H1 (cell line): ENCODE measurements around the gene PSMG2. TPM values are rescaled to one million over a fixed set of nuclear protein-coding genes. Genes with fewer than 3 reads are reported as not detected.

Experiments used
- CTCF ChIA-PET: fragments of 300-600 bp; sonication (Branson Sonifier 250); formaldehyde crosslinking; loops from one replicate; lab custom pipeline; 2021; ENCODE audit not compliant: partially characterized antibody; lab: Charles Lee
- POLR2A ChIA-PET: fragments of 300-600 bp; sonication (Branson Sonifier 250); formaldehyde crosslinking; loops from one replicate; lab custom pipeline; 2021; ENCODE audit warnings: inconsistent platforms; ENCODE audit not compliant: partially characterized antibody; lab: Charles Lee
- DNase-seq, 2 experiments: peaks; one replicate each; pipeline versions ENCODE4 v3.0.0 to v3.0.0-alpha.2; 2010 to 2022; ENCODE audit warnings: low spot score in 2 of 2, low read depth in 1 of 2, mixed read lengths in 1 of 2
- FAIRE-seq: peaks from 2 replicates; lab custom pipeline; 2011; peaks lifted over from hg19 to GRCh38; lab: Jason Lieb, UNC
- H2AFZ ChIP-seq: 2 replicates; pipeline ENCODE4 v1.8.1; 2012; ENCODE audit warnings: low read length, inconsistent platforms
- H2AK5ac ChIP-seq: 2 replicates; pipeline ENCODE4 v1.6.1; 2013; ENCODE audit warnings: low read depth, low read length
- H2BK120ac ChIP-seq: replicated peaks from 2 replicates; pipeline ENCODE3; 2013; ENCODE audit warnings: low read depth, low read length, inconsistent platforms
- H2BK12ac ChIP-seq: 2 replicates; pipeline ENCODE4 v1.6.1; 2013; ENCODE audit warnings: low read depth, low read length
- H2BK15ac ChIP-seq: 2 replicates; pipeline ENCODE4 v1.6.1; 2013; ENCODE audit warnings: low read length
- H2BK20ac ChIP-seq: 2 replicates; pipeline ENCODE4 v1.6.1; 2013; ENCODE audit warnings: low read length
- H2BK5ac ChIP-seq: 2 replicates; pipeline ENCODE4 v1.6.1; 2013; ENCODE audit warnings: low read depth, low read length
- H3K14ac ChIP-seq: 2 replicates; pipeline ENCODE4 v1.6.1; 2013; ENCODE audit warnings: inconsistent platforms; ENCODE audit not compliant: insufficient read length
- H3K18ac ChIP-seq: 2 replicates; pipeline ENCODE4 v1.6.1; 2013; ENCODE audit warnings: low read length; ENCODE audit errors: extremely low read depth
- H3K23ac ChIP-seq: 2 replicates; pipeline ENCODE4 v1.6.1; 2013; ENCODE audit warnings: inconsistent platforms; ENCODE audit not compliant: insufficient read length
- H3K23me2 ChIP-seq: 2 replicates; pipeline ENCODE4 v1.6.1; 2013; ENCODE audit warnings: low read depth, low read length
- H3K27ac ChIP-seq: 2 replicates; pipeline ENCODE4 v1.6.1; 2011; ENCODE audit warnings: low read depth, low read length, inconsistent platforms
- H3K27me3 ChIP-seq, 4 experiments: replicated peaks in 1 of 4; 1 replicate in 1 of 4; 2 replicates in 3 of 4; pipeline versions ENCODE4 v1.6.1 to v1.8.1; 2011 to 2013; ENCODE audit warnings: low read length in 3 of 4, mild to moderate bottlenecking in 3 of 4, inconsistent platforms in 2 of 4, mixed read lengths in 2 of 4, moderate library complexity in 1 of 4; ENCODE audit not compliant: control insufficient read depth in 3 of 4, insufficient read depth in 3 of 4; ENCODE audit errors: extremely low read depth in 1 of 4
- H3K36me3 ChIP-seq, 4 experiments: 2 replicates each; pipeline versions ENCODE4 v1.6.1 to v1.8.1; 2011 to 2013; ENCODE audit warnings: mild to moderate bottlenecking in 4 of 4, low read length in 3 of 4, moderate library complexity in 2 of 4, control low read depth in 1 of 4, inconsistent platforms in 1 of 4; ENCODE audit not compliant: insufficient read depth in 4 of 4, control insufficient read depth in 2 of 4
- H3K4ac ChIP-seq: replicated peaks from 2 replicates; pipeline ENCODE3; 2013; ENCODE audit warnings: low read length, low read depth, mixed read lengths, inconsistent platforms; ENCODE audit not compliant: insufficient read length
- H3K4me1 ChIP-seq, 4 experiments: replicated peaks in 1 of 4; 1 replicate in 1 of 4; 2 replicates in 3 of 4; pipeline versions ENCODE4 v1.6.1 to v1.8.1; 2011 to 2013; ENCODE audit warnings: low read length in 3 of 4, inconsistent platforms in 2 of 4, mixed read lengths in 1 of 4; ENCODE audit not compliant: insufficient read depth in 4 of 4, control insufficient read depth in 3 of 4
- H3K4me2 ChIP-seq, 2 experiments: 2 replicates each; pipeline versions ENCODE4 v1.6.1 to v1.8.1; 2011 to 2013; ENCODE audit warnings: low read depth in 2 of 2, low read length in 2 of 2, control low read depth in 1 of 2, inconsistent platforms in 1 of 2, mild to moderate bottlenecking in 1 of 2; ENCODE audit not compliant: insufficient read depth in 1 of 2
- H3K4me3 ChIP-seq, 4 experiments: fragments of 200-600, 300-600 bp in 1 of 4; sonication (generic), shearing (Covaris generic), sonication (Bioruptor Twin) in 1 of 4; 2 replicates each; pipeline versions ENCODE4 v1.5.1 to v1.8.1; 2011 to 2016; ENCODE audit warnings: low read length in 4 of 4, low read depth in 3 of 4, control low read depth in 2 of 4, inconsistent platforms in 2 of 4, mild to moderate bottlenecking in 2 of 4, mixed read lengths in 1 of 4, moderate library complexity in 1 of 4; ENCODE audit not compliant: insufficient read depth in 2 of 4; ENCODE audit errors: extremely low read depth in 1 of 4
- H3K56ac ChIP-seq: replicated peaks from 2 replicates; pipeline ENCODE3; 2013; ENCODE audit warnings: low read depth, mild to moderate bottlenecking, mixed read lengths, low read length, inconsistent platforms; ENCODE audit not compliant: insufficient read length
- H3K79me1 ChIP-seq: 2 replicates; pipeline ENCODE4 v1.6.1; 2013; ENCODE audit warnings: low read depth, low read length, control low read depth
- H3K79me2 ChIP-seq, 2 experiments: 2 replicates each; pipeline versions ENCODE4 v1.6.1 to v1.8.1; 2012 to 2013; ENCODE audit warnings: low read length in 2 of 2, mild to moderate bottlenecking in 2 of 2, inconsistent platforms in 1 of 2; ENCODE audit not compliant: insufficient read depth in 2 of 2, control insufficient read depth in 1 of 2
- H3K9ac ChIP-seq, 4 experiments: replicated peaks in 1 of 4; 1 replicate in 1 of 4; 2 replicates in 3 of 4; pipeline versions ENCODE4 v1.6.1 to v1.8.1; 2011 to 2013; ENCODE audit warnings: low read depth in 3 of 4, low read length in 3 of 4, control low read depth in 2 of 4, mild to moderate bottlenecking in 2 of 4, moderate library complexity in 2 of 4, inconsistent platforms in 1 of 4; ENCODE audit errors: extremely low read depth in 1 of 4
- H3K9me3 ChIP-seq, 2 experiments: 2 replicates each; pipeline versions ENCODE4 v1.6.1 to v1.8.1; 2012 to 2013; ENCODE audit warnings: mild to moderate bottlenecking in 2 of 2, moderate library complexity in 2 of 2, control low read depth in 1 of 2, inconsistent platforms in 1 of 2, low read depth in 1 of 2, low read length in 1 of 2, mixed read lengths in 1 of 2; ENCODE audit not compliant: insufficient read depth in 2 of 2
- H4K20me1 ChIP-seq, 2 experiments: replicated peaks in 1 of 2; 2 replicates each; pipeline versions ENCODE3 to v1.8.1; 2011 to 2013; ENCODE audit warnings: inconsistent platforms in 2 of 2, low read length in 2 of 2, mild to moderate bottlenecking in 1 of 2; ENCODE audit not compliant: insufficient read depth in 2 of 2, control insufficient read depth in 1 of 2
- H4K5ac ChIP-seq: 2 replicates; pipeline ENCODE4 v1.6.1; 2013; ENCODE audit warnings: low read length, low read depth, mixed read lengths, inconsistent platforms; ENCODE audit not compliant: insufficient read length
- H4K8ac ChIP-seq: 2 replicates; pipeline ENCODE4 v1.8.0; 2013; ENCODE audit warnings: mild to moderate bottlenecking, moderate library complexity, low read length, inconsistent platforms; ENCODE audit not compliant: insufficient read depth; ENCODE audit errors: extremely low read depth
- H4K91ac ChIP-seq: replicated peaks from 2 replicates; pipeline ENCODE3; 2013; ENCODE audit warnings: low read length, mixed read lengths, inconsistent platforms; ENCODE audit not compliant: insufficient read length
- EP300 ChIP-seq, 2 experiments: IDR thresholded peaks; 1 replicate in 1 of 2; 2 replicates in 1 of 2; pipeline ENCODE4 v1.6.1; 2011 to 2012; ENCODE audit warnings: low read depth in 2 of 2, low read length in 2 of 2, mild to moderate bottlenecking in 2 of 2, borderline replicate concordance in 1 of 2, inconsistent platforms in 1 of 2, moderate library complexity in 1 of 2
- GTF2F1 ChIP-seq: IDR thresholded peaks from 2 replicates; pipeline ENCODE4 v1.6.1; 2012; ENCODE audit warnings: low read depth, low read length, improper control_type of control experiment, borderline replicate concordance
- POU5F1 ChIP-seq: IDR thresholded peaks from 2 replicates; pipeline ENCODE4 v1.6.1; 2011; ENCODE audit warnings: low read depth, mild to moderate bottlenecking, low read length, moderate library complexity
- RFX5 ChIP-seq: IDR thresholded peaks from 2 replicates; pipeline ENCODE4 v1.6.1; 2011; ENCODE audit warnings: low read depth, low read length, improper control_type of control experiment, borderline replicate concordance
- TBP ChIP-seq: IDR thresholded peaks from 2 replicates; pipeline ENCODE4 v1.6.1; 2011; ENCODE audit warnings: low read depth, low read length, improper control_type of control experiment
- WGBS, 2 experiments: shearing (Covaris generic) in 1 of 2; methylation state at CpG; one replicate each; pipeline versions ENCODE4 v1.1.6 to v1.1.7; 2013 to 2015; ENCODE audit warnings: low lambda C conversion rate in 2 of 2, mixed read lengths in 2 of 2, inconsistent platforms in 1 of 2, low coverage in 1 of 2, missing lambda C conversion rate in 1 of 2; ENCODE audit not compliant: insufficient replicate concordance in 2 of 2, insufficient coverage in 1 of 2, insufficient read length in 1 of 2; ENCODE audit errors: extremely low coverage in 1 of 2, missing lambda C conversion rate in 1 of 2; 5-methylcytosine and 5-hydroxymethylcytosine counted together
- polyA plus RNA-seq, 7 experiments: library from polyadenylated mRNA; depleted of rRNA in 3 of 7; stranded (reverse) in 5 of 7; unstranded in 2 of 7; fragments of >200 nt in 5 of 7; fragments of 200-250 nt in 2 of 7; gene quantifications; 1 replicate in 5 of 7; 2 replicates in 1 of 7; 4 replicates in 1 of 7; pipeline versions ENCODE4 v1.2.1 to v1.2.3, GENCODE V29; 2011 to 2013; ENCODE audit warnings: missing spikeins in 2 of 7, mixed read lengths in 2 of 7
- total RNA-seq: library from RNA; stranded (reverse); fragmentation: NEBNext Ultra II Directional; extraction: Animal tissue kit (Norgen Biotek cat#: 25700); gene quantifications from 2 replicates; pipeline ENCODE4 v1.2.1, GENCODE V29; 2021
- TF ChIP-seq, protein P1 (sequence below): IDR thresholded peaks from 2 replicates; pipeline ENCODE4 v1.6.1; 2011; ENCODE audit warnings: low read depth, mild to moderate bottlenecking, low read length; ENCODE audit not compliant: insufficient read depth

PSMG2 gene
- total and polyA plus RNA-seq, 2 of the 8 experiments (the other 6 are each of a cell fraction or from before 2014, with no cell fraction given), result 52.9 to 79.3 TPM

DNA sequence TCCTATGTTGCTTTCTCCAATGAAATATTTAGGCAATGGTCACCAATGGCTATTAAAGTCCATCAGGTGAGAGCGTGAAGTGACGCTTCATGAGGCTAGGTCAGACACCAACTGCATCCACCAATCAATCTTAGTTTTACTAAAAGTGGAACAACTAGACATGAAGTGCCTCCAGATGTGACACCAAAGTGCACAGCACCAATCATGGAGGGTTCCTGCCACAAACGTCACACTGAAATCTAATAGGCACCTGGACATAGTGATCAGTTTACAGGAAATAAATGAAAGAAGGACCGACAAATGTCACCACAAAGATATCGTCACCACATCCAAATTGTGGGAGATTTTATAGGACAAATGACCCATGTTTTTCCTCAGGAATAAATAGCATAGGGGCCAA lies 70.5 kb downstream of the PSMG2 start:
- Histone ChIP-seq H2BK5ac (no peak overlapping the region), H3K18ac (no peak overlapping the region), H3K4me2 (no peak overlapping the region), H3K9me3 (no peaks in the 10 kb centered on the region), H3K27ac (no peak overlapping the region), H4K20me1 (peaks cover 0 to 2% of the 10 kb centered on the region in 2 experiments), H3K14ac (no peak overlapping the region), H3K4ac (no peak overlapping the region), H3K56ac (no peak overlapping the region), H3K23ac (no peak overlapping the region), H3K36me3 (no peaks in the 10 kb centered on the region), H3K79me1 (no peaks in the 10 kb centered on the region), H4K8ac (no peak overlapping the region), H4K91ac (no peak overlapping the region), H2BK15ac (no peak overlapping the region), H2AFZ (no peak overlapping the region), H3K4me3 (no peak overlapping the region), H3K23me2 (peaks cover 2% of the 10 kb centered on the region; the same call in 1 of the 2 replicates), H4K5ac (no peak overlapping the region), H2BK120ac (no peak overlapping the region), H3K79me2 (no peaks in the 10 kb centered on the region), H3K4me1 (no peaks in the 10 kb centered on the region), H2BK12ac (no peak overlapping the region), H3K27me3 (peaks cover 0 to 22% (median 14%) of the 10 kb centered on the region in 4 experiments; a peak in 5 of 7 replicates), H3K9ac (peak overlapping the region in 1 of 4 experiments; percentile 22; a peak in 1 of 7 replicates), H2BK20ac (no peak overlapping the region), H2AK5ac (no peak overlapping the region)
- whole genome bisulfite sequencing, 2 experiments, result 97% methylated on average over 5 of the region's 5 CpGs; no CpG with 5 or more reads in 1 of the 2 experiments
- FAIRE-seq (no peak), DNase-seq (no peak)
- CTCF ChIA-PET, result no interaction called here
- POLR2A ChIA-PET, result no interaction called here
- TF ChIP-seq, protein P1, sequence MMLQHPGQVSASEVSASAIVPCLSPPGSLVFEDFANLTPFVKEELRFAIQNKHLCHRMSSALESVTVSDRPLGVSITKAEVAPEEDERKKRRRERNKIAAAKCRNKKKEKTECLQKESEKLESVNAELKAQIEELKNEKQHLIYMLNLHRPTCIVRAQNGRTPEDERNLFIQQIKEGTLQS, result no peak
- TF ChIP-seq RFX5 (no peak), POU5F1 (no peak), EP300 (IDR thresholded peaks at IDR 0.05; ENCODE audit: borderline replicate concordance in 1 of 2, low read depth in 2 of 2, low read length in 2 of 2) (no peak), TBP (no peak), GTF2F1 (no peak)
